NCI-H2227 treated with DMSO at 0.1 percent for 48 hours (cell line): ENCODE measurements around the gene CREB5.

Experiments
- DNase-seq: peaks from one replicate; lab custom pipeline; 2025; lab: John Stamatoyannopoulos, UW

Gene CREB5

DNA sequence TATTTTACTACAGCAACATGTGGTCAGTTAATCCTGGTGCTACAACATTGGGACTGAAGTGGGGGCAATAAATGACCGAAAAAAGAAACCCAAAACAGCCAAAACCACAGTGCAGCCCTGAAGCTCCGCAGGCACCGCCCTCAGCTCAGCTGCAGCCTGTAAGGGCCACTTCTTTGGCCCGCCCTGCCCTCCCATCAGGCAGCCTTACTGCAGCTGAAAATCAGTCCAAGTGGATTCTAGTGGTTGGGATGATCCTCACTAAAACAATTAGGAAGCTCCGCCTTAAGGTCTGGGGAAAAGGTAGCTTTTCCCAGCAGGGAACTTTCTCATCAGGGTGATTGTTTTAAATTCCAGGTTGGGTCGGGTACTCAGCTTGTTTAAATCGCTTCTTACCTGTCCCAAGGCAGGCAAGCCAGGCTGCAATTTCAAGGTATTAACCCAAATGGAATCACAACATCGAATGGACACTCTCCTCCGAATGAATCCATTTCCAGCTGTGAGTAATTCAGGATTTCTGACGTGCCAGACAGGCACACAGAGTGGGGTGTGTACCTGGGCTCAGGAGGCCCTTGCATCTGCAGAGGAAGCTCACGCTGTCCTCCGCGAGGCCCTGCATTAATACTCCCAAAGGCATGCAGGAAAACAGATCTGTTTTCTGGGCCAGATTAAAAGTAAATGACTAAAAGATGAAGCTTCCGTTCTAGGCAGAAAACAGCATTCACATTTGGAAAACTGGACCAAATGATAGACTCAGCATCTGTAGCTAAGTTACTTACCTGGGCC is 104.3 kb downstream of the CREB5 start:
- DNase-seq: no peak

DNA sequence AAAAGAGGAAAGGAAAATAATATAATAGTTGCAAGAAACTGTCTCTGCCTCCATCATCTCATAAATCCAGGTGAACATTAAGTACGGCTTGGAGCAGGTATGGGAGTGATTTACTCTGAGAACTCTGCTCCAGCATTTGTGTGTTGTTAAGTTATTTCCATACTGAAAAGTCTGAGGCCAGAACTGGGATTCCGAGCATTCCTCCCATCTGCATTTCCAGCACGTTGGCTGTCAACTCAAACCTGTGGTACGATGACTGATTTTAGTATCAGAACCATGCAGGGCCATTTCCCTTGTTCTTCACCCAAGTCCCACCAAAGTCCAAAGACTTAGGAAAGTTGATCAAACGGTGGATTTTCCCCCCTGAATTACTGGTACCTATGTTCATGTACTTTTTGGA is 104.9 kb downstream of the CREB5 start:
- DNase-seq: no peak

GRCh38 chr7:28517606-28518005 is 105.3 kb downstream of the CREB5 start:
- no peak for DNase-seq

GRCh38 chr7:28520074-28521015 is 108.0 kb downstream of the CREB5 start:
- DNase-seq: no peak

- no peak for DNase-seq
Measured at GRCh38 chr7:28524978-28525377, 112.7 kb downstream of the CREB5 start.

- DNase-seq: no peak
Measured at GRCh38 chr7:28528899-28529298, 116.6 kb downstream of the CREB5 start.

DNA sequence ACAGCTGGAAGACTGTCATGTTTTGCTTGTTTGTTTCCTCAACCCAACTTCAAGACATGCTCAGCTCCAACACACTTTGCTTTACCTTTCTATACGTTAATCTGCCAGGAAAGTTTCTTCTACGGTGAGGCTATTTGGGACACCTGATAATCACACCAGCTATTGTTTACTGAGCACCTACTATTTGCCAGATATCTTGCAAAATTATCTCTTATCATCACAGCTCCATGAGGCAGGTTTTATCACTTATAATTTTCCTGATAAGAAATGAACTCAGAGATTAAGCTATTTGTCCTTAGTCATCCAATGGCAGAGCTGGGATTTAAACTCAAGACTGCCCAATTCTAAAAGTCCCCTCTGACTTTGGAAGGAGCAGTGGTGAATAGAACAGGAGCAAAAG is 117.4 kb downstream of the CREB5 start:
- DNase-seq: no peak

- no peak for DNase-seq
Measured at GRCh38 chr7:28530175-28530802, 118.0 kb downstream of the CREB5 start.

DNA sequence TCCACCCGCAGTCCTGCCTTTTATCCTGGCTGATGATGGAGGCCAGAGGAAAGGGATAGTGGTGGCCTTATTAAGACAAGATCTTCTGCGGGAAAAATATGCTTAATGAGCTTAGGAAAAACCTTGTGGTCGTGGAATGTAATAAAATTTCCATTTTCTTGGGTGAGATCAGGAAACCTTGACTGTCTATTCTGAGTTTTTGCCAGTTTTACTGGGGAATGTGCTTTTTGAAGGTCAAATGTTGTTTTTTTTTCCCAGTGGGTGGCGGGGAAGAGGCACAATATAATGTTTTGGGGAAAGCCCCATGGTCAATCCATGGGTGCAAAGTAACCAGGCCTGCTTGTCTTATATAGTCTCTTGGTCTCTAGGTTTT is 118.5 kb downstream of the CREB5 start:
- no peak for DNase-seq

GRCh38 chr7:28531291-28531690 is 119.0 kb downstream of the CREB5 start:
- no peak for DNase-seq

DNA sequence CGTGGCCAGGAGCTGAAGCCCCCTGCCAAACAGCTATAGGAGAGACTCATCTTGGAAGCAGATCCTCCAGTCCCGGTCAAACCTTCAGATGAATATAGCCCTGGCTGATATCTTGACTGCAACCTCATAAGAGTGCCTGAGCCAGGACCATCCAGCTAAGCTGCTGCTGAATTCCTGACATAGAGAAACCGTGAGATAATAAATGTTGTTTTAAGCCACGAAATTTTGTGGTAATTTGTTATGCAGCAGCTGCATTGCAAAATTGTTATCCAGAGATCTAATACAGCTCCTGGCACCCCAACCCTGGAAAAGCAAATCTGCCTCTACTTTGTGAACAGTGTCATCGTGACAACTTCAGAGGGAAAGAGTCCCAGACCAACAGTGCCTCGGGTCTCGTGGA is 119.9 kb downstream of the CREB5 start:
- DNase-seq: no peak

DNA sequence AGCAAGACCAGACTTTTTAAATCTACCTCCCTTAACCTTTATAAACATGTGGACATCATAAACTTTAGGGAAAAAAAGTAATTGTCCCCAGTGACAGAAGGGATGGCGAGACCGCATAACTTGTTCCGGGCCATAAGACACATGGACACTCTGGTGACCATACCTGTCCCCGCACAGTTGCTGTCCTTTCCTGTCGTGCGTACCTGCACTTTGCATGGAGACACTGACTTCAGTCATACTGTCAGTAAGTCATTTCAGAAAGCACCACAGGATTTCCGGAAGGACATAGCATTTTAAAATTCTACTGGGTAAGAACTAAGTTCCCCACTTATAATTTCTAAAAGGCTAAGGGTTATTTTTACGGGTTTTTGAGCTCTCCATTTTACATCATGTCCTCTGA is 120.9 kb downstream of the CREB5 start:
- DNase-seq: no peak

DNA sequence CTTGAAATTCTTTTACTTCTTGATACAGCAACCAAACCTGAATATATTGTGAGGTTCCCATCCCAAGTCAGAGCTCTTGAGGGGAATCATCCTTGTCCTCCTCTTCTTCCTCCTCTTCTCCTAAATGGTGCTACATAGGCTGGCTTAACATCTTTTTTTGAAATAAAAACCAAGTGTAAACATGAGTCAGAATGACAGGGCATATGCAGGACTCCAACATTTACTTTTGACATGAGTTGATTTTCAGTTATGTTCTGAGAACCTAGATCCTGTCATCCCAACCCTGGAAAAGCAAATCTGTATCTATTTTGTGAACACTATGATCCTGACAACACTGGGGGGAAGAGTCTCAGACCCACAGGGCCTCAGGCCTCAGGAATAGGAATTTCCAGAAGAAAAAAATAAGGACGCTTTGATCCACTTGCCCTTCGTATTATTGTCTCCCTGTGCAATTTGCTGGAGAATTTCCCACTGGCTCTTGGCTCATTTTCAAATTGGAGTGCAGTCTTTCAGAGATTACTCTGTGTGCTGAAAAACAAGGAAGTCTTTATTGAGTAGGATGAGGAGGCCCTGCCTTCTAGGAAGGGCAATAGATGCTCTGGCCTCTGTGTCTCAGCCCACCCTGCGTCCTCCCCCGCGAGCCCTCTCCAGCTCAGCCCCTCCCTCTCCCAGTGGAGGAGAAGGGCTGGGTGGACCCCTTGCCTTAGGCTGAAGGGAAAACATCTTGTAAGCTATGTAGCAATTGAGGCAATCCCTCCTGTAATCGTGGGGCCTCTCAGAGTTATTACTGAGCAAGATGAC is 121.6 kb downstream of the CREB5 start:
- DNase-seq: peak; percentile 31

DNA sequence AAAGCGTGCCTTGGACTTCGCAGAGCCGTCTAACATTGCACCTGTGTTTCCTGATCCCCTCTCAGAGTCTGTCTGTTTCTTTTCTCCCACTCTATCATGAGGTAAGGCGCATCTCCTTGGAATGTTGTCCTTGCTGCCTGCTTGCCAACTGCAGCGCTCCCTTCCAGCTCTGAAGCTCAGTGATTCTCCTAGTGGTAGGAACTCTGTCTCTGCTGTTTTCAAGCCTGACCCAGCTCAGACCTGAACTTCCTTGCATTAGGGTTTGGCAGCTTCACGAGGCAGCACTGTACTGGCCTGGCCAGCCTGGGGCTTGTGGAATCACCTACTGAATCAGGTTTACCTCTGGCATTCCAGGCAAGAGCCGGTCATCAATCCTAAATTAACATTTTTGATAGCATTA is 123.9 kb downstream of the CREB5 start:
- DNase-seq: no peak

- DNase-seq: no peak
Measured at GRCh38 chr7:28539289-28539981, 127.1 kb downstream of the CREB5 start.

DNA sequence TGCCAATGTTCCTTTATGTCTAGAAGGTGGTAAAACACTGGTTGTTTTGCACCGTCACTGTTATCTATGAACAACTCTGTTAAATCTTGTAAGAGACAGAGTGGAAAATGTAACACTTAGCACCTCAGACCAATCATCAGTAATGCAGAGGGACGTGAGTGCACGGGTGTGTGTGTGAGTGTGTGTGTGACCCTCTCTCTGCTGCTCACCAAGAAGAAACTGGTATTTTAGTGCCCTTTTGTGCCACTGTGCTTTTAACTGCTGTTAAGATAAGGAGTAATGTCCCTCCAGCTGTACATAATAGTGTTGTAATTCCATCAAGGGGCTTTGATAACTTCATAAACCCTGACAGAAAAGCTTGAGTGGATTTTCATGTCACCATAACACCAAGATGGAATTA is 130.1 kb downstream of the CREB5 start:
- DNase-seq: peak; percentile 83

GRCh38 chr7:28544453-28545117 is 132.3 kb downstream of the CREB5 start:
- DNase-seq: no peak

- no peak for DNase-seq
Measured at GRCh38 chr7:28546067-28546466, 133.7 kb downstream of the CREB5 start.

- no peak for DNase-seq
Measured at GRCh38 chr7:28547115-28547514, 134.8 kb downstream of the CREB5 start.

DNA sequence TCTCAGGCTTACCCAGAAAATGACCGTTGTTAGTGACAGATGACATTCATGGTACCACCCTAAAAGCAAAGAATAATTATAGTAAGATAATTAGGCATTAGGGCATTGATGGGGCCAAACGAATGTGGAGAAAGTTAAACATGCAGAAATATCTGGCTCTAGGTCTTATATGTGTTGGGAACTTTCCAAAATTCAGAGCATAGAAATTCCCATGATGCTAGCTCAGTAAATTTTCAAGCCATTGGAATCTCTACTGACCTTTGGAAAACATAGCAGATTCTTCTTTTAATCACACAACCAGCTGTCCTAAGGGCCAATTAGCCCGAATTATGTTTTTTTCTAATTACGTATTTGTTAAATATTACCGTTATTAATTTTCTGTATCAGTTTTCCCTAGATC is 136.1 kb downstream of the CREB5 start:
- no peak for DNase-seq

- DNase-seq: no peak
Measured at GRCh38 chr7:28549998-28550397, 137.7 kb downstream of the CREB5 start.
